Naive thymus-derived CD4-positive, alpha-beta T cell (primary cell): Measurements from ENCODE around the gene PPP2R5A. TPM values are rescaled to one million over a fixed set of nuclear protein-coding genes. Genes with fewer than 3 reads are reported as not detected.
A peak's percentile ranks its signal among the peaks of the same experiment; 100 is the strongest.
"Not testable (repeated sequence)": the region's sequence is repeated elsewhere in the genome, so short reads cannot be mapped to it uniquely, and the experiment has no call there.

Experiments
- ATAC-seq: fragments of 150-1000 bp; cut with Tn5 transposase; 2 replicates; pipeline ENCODE4 v1.10.0; 2021; ENCODE audit warnings: mild to moderate bottlenecking, moderate library complexity
- CTCF ChIA-PET: fragments of 350-600 bp; sonication (Branson Sonifier 250); formaldehyde crosslinking; loops from one replicate; lab custom pipeline; 2021; ENCODE audit warnings: antibody characterized with exemption; lab: Charles Lee
- POLR2A ChIA-PET: fragments of 350-600 bp; sonication (Branson Sonifier 250); formaldehyde crosslinking; loops from one replicate; lab custom pipeline; 2021; ENCODE audit warnings: antibody characterized with exemption, inconsistent platforms; lab: Charles Lee
- DNase-seq, 9 donors: peaks; one replicate each; pipeline versions ENCODE4 v3.0.0 to v3.0.0-alpha.2; 2020 to 2022; ENCODE audit warnings: mixed read lengths in 1 of 9
- H3K27ac ChIP-seq: one replicate; pipeline ENCODE4 v1.7.0; 2013; ENCODE audit warnings: mild to moderate bottlenecking, low read depth, low read length, moderate library complexity
- H3K27me3 ChIP-seq, 2 donors: one replicate each; pipeline ENCODE4 v1.7.0; 2013; ENCODE audit warnings: low read length in 2 of 2, mild to moderate bottlenecking in 2 of 2, moderate library complexity in 2 of 2; ENCODE audit not compliant: control insufficient read depth in 2 of 2, insufficient read depth in 2 of 2
- H3K36me3 ChIP-seq, 3 experiments: 1 replicate in 2 of 3; 2 replicates in 1 of 3; pipeline ENCODE4 v1.7.0; 2013; ENCODE audit warnings: low read length in 3 of 3, mild to moderate bottlenecking in 3 of 3, moderate library complexity in 1 of 3; ENCODE audit not compliant: insufficient read depth in 3 of 3, control insufficient read depth in 2 of 3
- H3K4me1 ChIP-seq, 2 donors: one replicate each; pipeline ENCODE4 v1.7.0; 2013; ENCODE audit warnings: low read length in 2 of 2, mild to moderate bottlenecking in 2 of 2, moderate library complexity in 1 of 2; ENCODE audit not compliant: control insufficient read depth in 2 of 2, insufficient read depth in 2 of 2
- H3K4me3 ChIP-seq: 2 replicates; pipeline ENCODE4 v1.7.0; 2013; ENCODE audit warnings: mild to moderate bottlenecking, low read length
- H3K9me3 ChIP-seq, 3 experiments: 1 replicate in 2 of 3; 2 replicates in 1 of 3; pipeline ENCODE4 v1.7.0; 2013; ENCODE audit warnings: low read length in 3 of 3; ENCODE audit not compliant: control insufficient read depth in 2 of 3
- H3K27ac Mint-ChIP-seq, 9 donors: one replicate each; pipeline ENCODE4 v1.8.0; 2020 to 2022; ENCODE audit warnings: mixed read lengths in 9 of 9, mild to moderate bottlenecking in 8 of 9, moderate library complexity in 5 of 9, inconsistent platforms in 2 of 9
- H3K27me3 Mint-ChIP-seq, 5 donors: one replicate each; pipeline ENCODE4 v1.8.0; 2021 to 2022; ENCODE audit warnings: mixed read lengths in 5 of 5, mild to moderate bottlenecking in 1 of 5
- H3K36me3 Mint-ChIP-seq, 5 donors: one replicate each; pipeline ENCODE4 v1.8.0; 2020 to 2022; ENCODE audit warnings: mixed read lengths in 5 of 5, mild to moderate bottlenecking in 3 of 5, inconsistent platforms in 1 of 5
- H3K4me1 Mint-ChIP-seq, 7 donors: one replicate each; pipeline ENCODE4 v1.8.0; 2020 to 2022; ENCODE audit warnings: mixed read lengths in 7 of 7, mild to moderate bottlenecking in 3 of 7, inconsistent platforms in 1 of 7
- H3K4me3 Mint-ChIP-seq, 10 donors: one replicate each; pipeline ENCODE4 v1.8.0; 2020 to 2022; ENCODE audit warnings: mild to moderate bottlenecking in 10 of 10, mixed read lengths in 10 of 10, moderate library complexity in 6 of 10, inconsistent platforms in 2 of 10
- H3K9me3 Mint-ChIP-seq, 11 donors: one replicate each; pipeline ENCODE4 v1.8.0; 2020 to 2022; ENCODE audit warnings: mixed read lengths in 11 of 11, mild to moderate bottlenecking in 4 of 11, inconsistent platforms in 1 of 11, moderate library complexity in 1 of 11
- intact Hi-C, 2 donors: fragments of 100-400 bp; cut with micrococcal nuclease; formaldehyde crosslinking; loops; one replicate each; pipeline ENCODE4 v1.15.1; 2023
- polyA plus RNA-seq, 2 donors: library from polyadenylated mRNA; unstranded; fragments of 300-500 nt; fragmentation: Illumina TruSeq; gene quantifications; one replicate each; pipeline ENCODE4 v1.2.3, GENCODE V29; 2021
- total RNA-seq, 6 experiments: library from RNA in 5 of 6; stranded (reverse) in 5 of 6; gene quantifications; 1 replicate in 5 of 6; 2 replicates in 1 of 6; pipeline ENCODE4 v1.2.3 and lab custom pipeline; 2021 to 2026

PPP2R5A gene
- total and polyA plus RNA-seq, 7 experiments from 2014 or later, result 22.9 to 52.7 (median 47.5) TPM

DNA sequence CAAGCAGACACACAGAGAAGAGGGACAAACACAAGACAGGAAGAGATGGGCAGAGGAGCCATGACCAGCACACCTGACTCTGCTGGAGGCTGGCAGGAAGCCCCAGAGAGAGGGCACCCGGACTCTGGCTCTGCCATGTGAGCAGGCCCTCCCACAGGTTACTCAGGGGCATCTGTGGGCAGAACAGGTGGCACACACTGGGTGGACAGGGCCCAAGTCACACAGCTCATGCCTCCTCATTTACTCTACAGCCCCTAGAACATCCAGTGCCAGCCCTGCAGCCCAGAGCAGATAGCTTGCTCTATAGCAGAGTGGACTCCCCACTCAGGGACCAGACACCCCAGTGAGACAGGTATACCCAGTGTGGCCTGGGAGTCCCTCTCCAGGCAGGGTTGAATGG, 100.8 kb downstream of the PPP2R5A start:
- Mint-ChIP-seq H3K4me3 (no peak overlapping the region), H3K27me3 (no peaks in the 10 kb centered on the region), H3K9me3 (peaks cover 0 to 22% (median 9%) of the 10 kb centered on the region in 11 donors), H3K27ac (peak overlapping the region in 5 of 9 donors; percentile 3 to 79 (median 37)), H3K4me1 (peaks cover 0 to 12% (median 6%) of the 10 kb centered on the region in 7 donors), H3K36me3 (peaks cover 25 to 85% (median 44%) of the 10 kb centered on the region in 5 donors)
- peaks cover 0 to 3% of the 10 kb centered on the region in 2 donors for H3K4me1 ChIP-seq
- no peaks in the 10 kb centered on the region for H3K27me3 ChIP-seq
- ChIA-PET CTCF (no interaction called here), POLR2A (no interaction called here)
- H3K9me3 ChIP-seq, result no peaks in the 10 kb centered on the region
- H3K27ac ChIP-seq, result no peak overlapping the region
- H3K36me3 ChIP-seq, result peaks cover 5 to 65% (median 6%) of the 10 kb centered on the region in 3 experiments
- ATAC-seq, result peak; percentile 10
- no peak overlapping the region for H3K4me3 ChIP-seq
- intact Hi-C loops, result no loop called here
- no peak for DNase-seq

DNA sequence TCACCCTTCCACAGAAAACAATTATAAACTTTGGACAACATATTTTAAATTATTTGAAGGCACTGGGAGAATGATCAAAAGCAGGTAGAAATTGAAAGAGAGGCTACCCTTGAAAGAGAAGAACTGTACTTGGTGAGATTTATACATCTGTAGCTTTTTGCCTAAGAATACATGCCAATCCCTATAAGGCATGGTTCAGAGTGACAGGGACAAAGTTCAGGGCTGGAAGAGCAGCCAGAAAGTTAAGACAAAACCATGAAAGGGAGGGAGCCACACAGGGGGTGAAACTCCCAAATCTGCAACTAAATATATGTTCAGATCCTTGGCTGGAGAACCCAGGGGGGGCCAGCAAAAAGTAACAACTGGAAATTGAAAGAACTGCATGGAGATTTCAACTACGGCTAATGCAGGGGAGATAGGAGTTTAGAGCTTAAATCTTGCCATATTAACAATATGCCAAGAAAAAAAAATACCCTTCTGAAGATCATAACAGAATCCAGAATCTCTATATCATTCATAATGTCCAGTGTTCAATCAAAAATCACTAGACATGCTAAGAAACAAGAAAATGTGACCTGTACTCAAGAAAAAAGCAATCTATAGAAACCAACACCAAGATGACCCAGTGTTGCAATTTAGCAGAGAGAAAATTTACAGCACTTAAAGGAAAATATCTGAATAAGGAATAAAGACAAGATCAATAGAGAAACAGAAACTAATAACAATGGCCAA, 103.9 kb downstream of the PPP2R5A start:
- H3K27ac Mint-ChIP-seq, result peak overlapping the region in 1 of 9 donors; percentile 55
- DNase-seq (no peak), ATAC-seq (no peak)
- Histone ChIP-seq H3K27ac (no peak overlapping the region), H3K27me3 (no peaks in the 10 kb centered on the region), H3K4me3 (no peak overlapping the region), H3K9me3 (no peaks in the 10 kb centered on the region), H3K4me1 (peaks cover 0 to 3% of the 10 kb centered on the region in 2 donors), H3K36me3 (peaks cover 5 to 44% (median 6%) of the 10 kb centered on the region in 3 experiments)
- H3K4me3 Mint-ChIP-seq, result peak overlapping the region in 1 of 10 donors; percentile 18
- peaks cover 31 to 79% (median 49%) of the 10 kb centered on the region in 5 donors for H3K36me3 Mint-ChIP-seq
- H3K27me3 Mint-ChIP-seq, result no peaks in the 10 kb centered on the region
- CTCF ChIA-PET, result no interaction called here
- intact Hi-C loops, result no loop called here
- peaks cover 0 to 36% (median 12%) of the 10 kb centered on the region in 11 donors for H3K9me3 Mint-ChIP-seq
- POLR2A ChIA-PET, result interaction anchor here (0.8 kb wide), 1 partner anchor 24 kb away, joined by 3 read pairs; no protein-coding TSS in a partner anchor
- peaks cover 0 to 21% (median 13%) of the 10 kb centered on the region in 7 donors for H3K4me1 Mint-ChIP-seq

DNA sequence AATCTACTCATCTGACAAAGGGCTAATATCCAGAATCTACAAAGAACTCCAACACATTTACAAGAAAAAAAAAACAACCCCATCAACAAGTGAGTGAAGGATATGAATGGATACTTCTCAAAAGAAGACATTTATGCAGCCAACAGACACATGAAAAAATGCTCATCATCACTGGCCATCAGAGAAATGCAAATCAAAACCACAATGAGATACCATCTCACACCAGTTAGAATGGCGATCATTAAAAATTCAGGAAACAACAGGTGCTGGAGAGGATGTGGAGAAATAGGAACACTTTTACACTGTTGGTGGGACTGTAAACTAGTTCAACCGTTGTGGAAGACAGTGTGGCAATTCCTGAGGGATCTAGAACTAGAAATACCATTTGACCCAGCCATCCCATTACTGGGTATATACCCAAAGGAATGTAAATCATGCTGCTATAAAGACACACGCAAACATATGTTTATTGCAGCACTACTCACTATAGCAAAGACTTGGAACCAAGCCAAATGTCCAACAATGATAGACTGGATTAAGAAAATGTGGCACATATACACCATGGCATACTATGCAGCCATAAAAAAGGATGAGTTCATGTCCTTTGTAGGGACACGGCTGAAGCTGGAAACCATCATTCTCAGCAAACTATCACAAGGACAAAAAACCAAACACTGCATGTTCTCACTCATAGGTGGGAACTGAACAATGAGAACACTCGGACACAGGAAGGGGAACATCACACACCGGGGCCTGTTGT, 110.6 kb downstream of the PPP2R5A start:
- H3K27me3 ChIP-seq, H3K27me3 Mint-ChIP-seq, H3K27ac ChIP-seq, H3K4me3 Mint-ChIP-seq, POLR2A ChIA-PET, intact Hi-C loops, DNase-seq, H3K27ac Mint-ChIP-seq, H3K9me3 ChIP-seq, H3K4me1 ChIP-seq, H3K4me3 ChIP-seq, H3K36me3 ChIP-seq, ATAC-seq, CTCF ChIA-PET: not testable (repeated sequence)
- Mint-ChIP-seq H3K36me3 (peaks cover 15 to 60% (median 57%) of the 10 kb centered on the region in 5 donors), H3K4me1 (peaks cover 0 to 17% (median 15%) of the 10 kb centered on the region in 7 donors), H3K9me3 (peaks cover 0 to 43% (median 14%) of the 10 kb centered on the region in 11 donors)

DNA sequence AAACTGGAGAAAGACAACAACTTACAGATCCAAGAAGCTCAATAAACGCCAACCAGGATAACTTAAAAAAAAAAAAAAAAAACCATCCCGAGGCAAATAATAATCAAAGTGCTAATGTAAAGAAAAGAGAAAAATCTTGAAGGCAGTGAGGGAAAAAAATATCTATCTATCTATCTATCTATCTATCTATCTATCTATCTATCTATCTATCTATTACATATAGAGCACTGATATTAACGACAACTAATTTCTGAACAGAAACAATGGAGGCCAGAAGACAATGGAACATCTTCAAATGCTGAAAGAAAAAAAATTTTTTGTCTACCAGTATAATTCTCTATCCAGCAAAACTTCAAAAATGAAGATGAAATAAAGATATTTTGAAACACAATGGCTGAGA, 111.4 kb downstream of the PPP2R5A start:
- peaks cover 0 to 15% (median 13%) of the 10 kb centered on the region in 7 donors for H3K4me1 Mint-ChIP-seq
- H3K4me3 Mint-ChIP-seq, result no peak overlapping the region
- POLR2A ChIA-PET, result interaction anchor here (0.7 kb wide), 1 partner anchor 33 kb away, joined by 4 read pairs; no protein-coding TSS in a partner anchor
- H3K27ac Mint-ChIP-seq, result no peak overlapping the region
- peaks cover 0 to 38% (median 12%) of the 10 kb centered on the region in 11 donors for H3K9me3 Mint-ChIP-seq
- no peaks in the 10 kb centered on the region for H3K36me3 ChIP-seq
- intact Hi-C loops, result no loop called here
- DNase-seq (no peak), ATAC-seq (no peak)
- H3K27me3 ChIP-seq, result no peaks in the 10 kb centered on the region
- H3K4me3 ChIP-seq, result no peak overlapping the region
- H3K27ac ChIP-seq, result no peak overlapping the region
- H3K9me3 ChIP-seq, result peaks cover 0 to 8% (median 0%) of the 10 kb centered on the region in 3 experiments
- peaks cover 11 to 56% (median 49%) of the 10 kb centered on the region in 5 donors for H3K36me3 Mint-ChIP-seq
- H3K27me3 Mint-ChIP-seq, result no peaks in the 10 kb centered on the region
- CTCF ChIA-PET, result no interaction called here
- no peaks in the 10 kb centered on the region for H3K4me1 ChIP-seq

DNA sequence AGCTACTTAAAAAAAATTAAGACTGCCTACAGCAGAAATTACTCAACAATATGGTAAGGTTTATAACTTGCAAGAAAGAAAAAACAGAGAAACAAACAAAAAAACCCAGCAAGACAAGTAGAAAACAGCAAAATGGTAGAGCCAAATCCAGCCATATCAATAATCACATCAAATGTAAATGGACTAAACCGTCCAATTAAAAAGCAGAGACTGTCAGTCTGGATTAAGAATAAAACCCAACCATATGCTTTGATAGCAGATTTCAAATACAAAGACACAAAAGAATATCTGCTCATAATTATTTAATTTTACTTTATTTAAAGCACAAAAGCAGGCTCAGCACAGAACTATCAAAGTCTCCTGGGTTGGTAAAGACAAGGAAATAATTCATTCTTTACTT, 112.0 kb downstream of the PPP2R5A start:
- H3K27ac ChIP-seq, result no peak overlapping the region
- no peaks in the 10 kb centered on the region for H3K27me3 ChIP-seq
- H3K4me3 ChIP-seq, result no peak overlapping the region
- Mint-ChIP-seq H3K36me3 (peaks cover 11 to 57% (median 51%) of the 10 kb centered on the region in 5 donors), H3K4me3 (no peak overlapping the region), H3K27me3 (no peaks in the 10 kb centered on the region), H3K27ac (no peak overlapping the region), H3K4me1 (peaks cover 0 to 15% (median 11%) of the 10 kb centered on the region in 7 donors), H3K9me3 (peaks cover 0 to 35% (median 12%) of the 10 kb centered on the region in 11 donors)
- ChIA-PET POLR2A (interaction anchor here (0.7 kb wide), 1 partner anchor 32 kb away, joined by 4 read pairs; no protein-coding TSS in a partner anchor), CTCF (no interaction called here)
- H3K36me3 ChIP-seq, result no peaks in the 10 kb centered on the region
- intact Hi-C loops, result no loop called here
- peaks cover 0 to 8% (median 0%) of the 10 kb centered on the region in 3 experiments for H3K9me3 ChIP-seq
- H3K4me1 ChIP-seq, result no peaks in the 10 kb centered on the region
- DNase-seq (no peak), ATAC-seq (no peak)

DNA sequence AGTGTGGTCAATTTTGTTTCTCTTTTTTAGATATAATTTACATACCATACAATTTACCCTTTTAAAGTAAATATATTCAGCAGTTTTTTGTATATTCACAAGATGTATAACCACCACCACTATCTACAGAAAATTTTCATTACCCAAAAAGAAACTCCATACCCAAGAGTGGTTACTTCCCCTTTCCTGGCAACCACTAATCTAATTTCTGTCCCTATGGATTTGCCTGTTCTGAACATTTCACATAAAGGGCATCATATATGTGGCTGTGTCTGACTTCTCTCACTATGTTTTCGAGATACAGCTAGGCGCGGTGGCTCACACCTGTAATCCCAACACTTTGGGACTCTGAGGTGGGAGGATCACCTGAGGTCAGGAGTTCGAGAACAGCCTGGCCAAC, 115.8 kb downstream of the PPP2R5A start:
- CTCF ChIA-PET, result no interaction called here
- H3K4me3 ChIP-seq, result no peak overlapping the region
- no peaks in the 10 kb centered on the region for H3K27me3 Mint-ChIP-seq

More for the DNA sequence above, 115.8 kb downstream of the PPP2R5A start:
- peaks cover 0 to 16% (median 0%) of the 10 kb centered on the region in 3 experiments for H3K36me3 ChIP-seq
- H3K36me3 Mint-ChIP-seq, result peaks cover 11 to 73% (median 59%) of the 10 kb centered on the region in 5 donors
- H3K4me3 Mint-ChIP-seq, result no peak overlapping the region
- H3K4me1 ChIP-seq, result no peaks in the 10 kb centered on the region
- no peak for DNase-seq
- intact Hi-C loops, result no loop called here
- no peaks in the 10 kb centered on the region for H3K27me3 ChIP-seq
- peaks cover 0 to 9% (median 5%) of the 10 kb centered on the region in 7 donors for H3K4me1 Mint-ChIP-seq
- POLR2A ChIA-PET, result no interaction called here
- H3K9me3 ChIP-seq, result peaks cover 0 to 8% (median 0%) of the 10 kb centered on the region in 3 experiments
- H3K27ac ChIP-seq, result no peak overlapping the region
- peaks cover 0 to 24% (median 4%) of the 10 kb centered on the region in 11 donors for H3K9me3 Mint-ChIP-seq
- peak overlapping the region in 1 of 9 donors; percentile 56 for H3K27ac Mint-ChIP-seq
- no peak for ATAC-seq
